Measurements from ENCODE around the gene NR2F1.

NR2F1 gene

GRCh38 chr5:93571114-93571949, 11.7 kb upstream of the NR2F1 start:
- peaks cover 40 to 52% (median 42%) of the 10 kb centered on the region in 11 experiments for H3K9me3 ChIP-seq (replicated peaks in 1 of 11)
- H3K4me2 ChIP-seq, result no peak overlapping the region
- H3K27me3 ChIP-seq, result peaks cover 88 to 97% (median 93%) of the 10 kb centered on the region in 11 experiments
- H3K36me3 ChIP-seq, result no peaks in the 10 kb centered on the region
- H3K4me1 ChIP-seq, result no peaks in the 10 kb centered on the region
- no peak overlapping the region for H3K9ac ChIP-seq
- no peak for TF ChIP-seq Cebpa-rat (IDR thresholded peaks at IDR 0.05)
- H4K20me1 ChIP-seq, result peaks cover 0 to 43% (median 22%) of the 10 kb centered on the region in 11 experiments; a peak in 13 of 22 replicates
- no peak overlapping the region for H3K27ac ChIP-seq
- peak overlapping the region in 5 of 10 experiments; percentile 11 to 48 (median 16); a peak in 3 of 20 replicates for H3K4me3 ChIP-seq

GRCh38 chr5:93572101-93572607, 10.9 kb upstream of the NR2F1 start:
- H3K4me3 ChIP-seq, result peak overlapping the region in 3 of 10 experiments; percentile 14 to 22 (median 16); a peak in 1 of 20 replicates
- H3K9ac ChIP-seq, result no peak overlapping the region
- H4K20me1 ChIP-seq, result peaks cover 0 to 50% (median 30%) of the 10 kb centered on the region in 11 experiments; a peak in 15 of 22 replicates
- no peak for TF ChIP-seq Cebpa-rat (IDR thresholded peaks at IDR 0.05)
- no peaks in the 10 kb centered on the region for H3K36me3 ChIP-seq
- no peaks in the 10 kb centered on the region for H3K4me1 ChIP-seq
- peaks cover 96 to 100% (median 98%) of the 10 kb centered on the region in 11 experiments for H3K27me3 ChIP-seq
- peaks cover 40 to 52% (median 42%) of the 10 kb centered on the region in 11 experiments for H3K9me3 ChIP-seq (replicated peaks in 1 of 11)
- no peak overlapping the region for H3K4me2 ChIP-seq
- no peak overlapping the region for H3K27ac ChIP-seq

DNA sequence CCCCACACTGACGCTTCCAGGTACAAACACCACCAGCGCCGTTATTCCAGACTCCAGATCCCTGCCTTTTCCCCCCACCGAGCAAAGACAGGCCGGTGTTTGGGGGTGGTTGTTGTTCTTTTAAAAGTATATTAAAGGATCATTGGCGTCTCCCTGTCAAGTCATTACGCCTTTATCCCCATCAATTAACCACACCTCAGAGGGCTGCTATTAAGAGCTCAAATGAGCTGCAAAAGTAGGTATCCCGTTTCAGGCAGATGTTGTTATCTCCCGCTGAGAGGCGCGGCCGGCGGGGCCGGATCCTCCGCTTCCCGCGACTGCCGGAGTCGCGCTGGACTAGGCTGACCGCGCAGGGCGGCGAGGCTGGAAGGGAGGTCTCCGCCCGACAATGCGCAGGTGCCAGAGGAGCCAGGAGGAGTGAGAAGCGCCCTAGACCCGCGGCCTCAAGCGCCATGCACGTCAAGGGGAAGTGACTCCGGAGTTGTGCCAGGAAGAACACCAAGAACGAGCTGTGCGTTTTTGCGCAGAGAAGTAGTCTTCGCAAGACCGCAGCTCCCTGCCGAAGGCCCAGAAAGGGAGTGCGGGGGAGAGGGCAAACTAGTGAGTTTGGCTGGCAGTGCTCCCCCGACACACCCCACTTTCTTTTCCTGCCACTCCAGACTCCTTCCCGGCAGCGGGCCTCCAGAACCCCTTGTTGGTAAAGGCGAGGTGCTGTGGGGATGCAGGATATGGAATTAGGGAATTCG, 10.2 kb upstream of the NR2F1 start:
- Histone ChIP-seq H4K20me1 (peaks cover 0 to 56% (median 36%) of the 10 kb centered on the region in 11 experiments; a peak in 17 of 22 replicates), H3K9ac (no peak overlapping the region), H3K4me2 (no peak overlapping the region), H3K27me3 (peaks cover 96 to 100% (median 98%) of the 10 kb centered on the region in 11 experiments), H3K4me1 (no peaks in the 10 kb centered on the region), H3K9me3 (replicated peaks in 1 of 11) (peaks cover 40 to 52% (median 42%) of the 10 kb centered on the region in 11 experiments), H3K36me3 (no peaks in the 10 kb centered on the region), H3K27ac (no peak overlapping the region), H3K4me3 (peak overlapping the region in 3 of 10 experiments; percentile 14 to 22 (median 18); a peak in 1 of 20 replicates)
- TF ChIP-seq Cebpa-rat (IDR thresholded peaks at IDR 0.05), result no peak

GRCh38 chr5:93573354-93574351, 9.4 kb upstream of the NR2F1 start:
- peaks cover 100% of the 10 kb centered on the region in 11 experiments for H3K27me3 ChIP-seq
- TF ChIP-seq Cebpa-rat (IDR thresholded peaks at IDR 0.05), result no peak

GRCh38 chr5:93574491-93575305, 8.3 kb upstream of the NR2F1 start:
- TF ChIP-seq Cebpa-rat (IDR thresholded peaks at IDR 0.05), result no peak
- Histone ChIP-seq H3K4me3 (no peak overlapping the region), H3K36me3 (no peaks in the 10 kb centered on the region), H4K20me1 (peaks cover 0 to 74% (median 54%) of the 10 kb centered on the region in 11 experiments; a peak in 20 of 22 replicates), H3K4me2 (no peak overlapping the region), H3K4me1 (peaks cover 12 to 16% (median 14%) of the 10 kb centered on the region in 10 experiments; a peak in 19 of 20 replicates), H3K27me3 (peaks cover 100% of the 10 kb centered on the region in 11 experiments), H3K27ac (no peak overlapping the region), H3K9ac (no peak overlapping the region), H3K9me3 (replicated peaks in 1 of 11) (peaks cover 40 to 44% (median 41%) of the 10 kb centered on the region in 11 experiments)

More at GRCh38 chr5:93573354-93574351, 9.4 kb upstream of the NR2F1 start:
- Histone ChIP-seq H3K4me3 (no peak overlapping the region), H3K9me3 (replicated peaks in 1 of 11) (peaks cover 40 to 52% (median 42%) of the 10 kb centered on the region in 11 experiments), H3K4me2 (no peak overlapping the region), H4K20me1 (peaks cover 0 to 65% (median 45%) of the 10 kb centered on the region in 11 experiments; a peak in 20 of 22 replicates), H3K4me1 (peaks cover 4 to 6% (median 5%) of the 10 kb centered on the region in 10 experiments; a peak in 17 of 20 replicates), H3K9ac (no peak overlapping the region), H3K36me3 (no peaks in the 10 kb centered on the region), H3K27ac (no peak overlapping the region)

GRCh38 chr5:93575461-93576414, 7.3 kb upstream of the NR2F1 start:
- H3K9me3 ChIP-seq (replicated peaks in 1 of 11), result peaks cover 29 to 34% (median 30%) of the 10 kb centered on the region in 11 experiments
- no peak for TF ChIP-seq Cebpa-rat (IDR thresholded peaks at IDR 0.05)
- H3K4me1 ChIP-seq, result peaks cover 22 to 26% (median 25%) of the 10 kb centered on the region in 10 experiments
- H3K4me3 ChIP-seq, result no peak overlapping the region
- no peak overlapping the region for H3K27ac ChIP-seq
- no peaks in the 10 kb centered on the region for H3K36me3 ChIP-seq
- H3K9ac ChIP-seq, result no peak overlapping the region
- peaks cover 100% of the 10 kb centered on the region in 11 experiments for H3K27me3 ChIP-seq
- H4K20me1 ChIP-seq, result peaks cover 0 to 75% (median 57%) of the 10 kb centered on the region in 11 experiments; a peak in 20 of 22 replicates
- no peak overlapping the region for H3K4me2 ChIP-seq

Measured in BLaER1 treated with 17β-estradiol and CSF1 and Interleukin-3, amounts not matched to agents 10 nM and 100 nM (cell line).